Hepatocyte (in vitro differentiated cells): ENCODE results near the gene HIP1.

Experiments
- CTCF ChIP-seq: fragments of 200-600 bp; sonication (generic); IDR thresholded peaks from 2 replicates; pipeline ENCODE4 v1.5.1; 2016; ENCODE audit warnings: antibody characterized with exemption, mild to moderate bottlenecking; ENCODE audit not compliant: poor library complexity
- EZH2 ChIP-seq: fragments of 200-600 bp; sonication (generic); IDR thresholded peaks from 2 replicates; pipeline ENCODE4 v1.6.1; 2016; ENCODE audit warnings: antibody characterized with exemption, mild to moderate bottlenecking, borderline replicate concordance
- EZH2phosphoT487 ChIP-seq: fragments of 200-600 bp; sonication (generic); IDR thresholded peaks from one replicate; pipeline ENCODE4 v1.6.1; 2018; ENCODE audit warnings: antibody characterized with exemption, mild to moderate bottlenecking, low read depth, moderate library complexity; ENCODE audit not compliant: unreplicated experiment, severe bottlenecking

- no peak for TF ChIP-seq EZH2
- TF ChIP-seq CTCF, result no peak
- no peak for TF ChIP-seq EZH2phosphoT487
Measured at GRCh38 chr7:75640201-75640600, 98.5 kb downstream of the HIP1 start.
